ENCODE results near the gene SMPD3.

Gene SMPD3

DNA sequence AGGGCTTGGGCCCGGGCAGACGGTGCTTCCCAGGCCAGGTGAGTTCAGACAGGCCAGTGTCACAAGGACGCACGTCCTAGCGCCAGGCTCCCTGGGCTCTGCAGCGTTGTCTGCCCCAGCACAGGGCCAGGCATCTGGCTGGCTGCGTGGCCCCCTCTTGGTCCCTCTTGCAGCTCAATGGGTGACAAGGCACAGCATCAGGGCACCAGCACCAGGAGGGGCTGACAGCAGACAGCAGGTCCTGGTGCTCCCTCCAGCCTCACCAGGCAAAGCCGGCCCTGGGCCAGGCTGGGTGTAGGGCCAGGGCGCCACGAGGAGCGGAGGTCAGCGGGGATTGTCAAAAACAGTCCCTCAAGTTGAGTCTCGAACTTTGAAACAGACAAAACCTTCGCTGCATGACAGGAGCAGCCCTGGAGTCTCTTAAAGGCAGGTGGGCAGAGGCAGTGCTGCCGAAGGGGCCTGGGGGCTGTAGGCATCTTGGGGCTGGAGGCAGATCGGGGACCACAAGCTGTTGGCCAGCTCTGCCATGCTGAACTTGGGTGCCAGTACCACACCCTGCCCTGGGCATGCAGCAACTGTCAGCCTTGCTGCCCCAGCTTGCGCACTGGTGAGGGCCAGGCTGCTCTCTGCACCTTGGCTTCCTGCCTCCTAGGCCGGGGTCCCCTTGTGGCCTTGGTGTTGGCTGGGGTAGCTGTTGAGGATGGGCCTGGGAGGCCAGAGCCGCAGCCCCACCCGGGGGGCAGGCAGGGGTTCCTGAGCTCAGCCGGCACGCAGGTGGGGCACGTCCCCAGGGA, 88.7 kb downstream of the SMPD3 start:
- Histone ChIP-seq H3K4me3 (replicated peaks; ENCODE audit: insufficient read depth, low read length) (no peak overlapping the region), H3K27me3 (ENCODE audit: insufficient read depth, poor library complexity, severe bottlenecking) (no peaks in the 10 kb centered on the region), H3K27ac (replicated peaks) (no peak overlapping the region)
- no peak for TF ChIP-seq POLR2AphosphoS5 (IDR thresholded peaks at IDR 0.05; ENCODE audit: low read depth)
- TF ChIP-seq, protein P1, sequence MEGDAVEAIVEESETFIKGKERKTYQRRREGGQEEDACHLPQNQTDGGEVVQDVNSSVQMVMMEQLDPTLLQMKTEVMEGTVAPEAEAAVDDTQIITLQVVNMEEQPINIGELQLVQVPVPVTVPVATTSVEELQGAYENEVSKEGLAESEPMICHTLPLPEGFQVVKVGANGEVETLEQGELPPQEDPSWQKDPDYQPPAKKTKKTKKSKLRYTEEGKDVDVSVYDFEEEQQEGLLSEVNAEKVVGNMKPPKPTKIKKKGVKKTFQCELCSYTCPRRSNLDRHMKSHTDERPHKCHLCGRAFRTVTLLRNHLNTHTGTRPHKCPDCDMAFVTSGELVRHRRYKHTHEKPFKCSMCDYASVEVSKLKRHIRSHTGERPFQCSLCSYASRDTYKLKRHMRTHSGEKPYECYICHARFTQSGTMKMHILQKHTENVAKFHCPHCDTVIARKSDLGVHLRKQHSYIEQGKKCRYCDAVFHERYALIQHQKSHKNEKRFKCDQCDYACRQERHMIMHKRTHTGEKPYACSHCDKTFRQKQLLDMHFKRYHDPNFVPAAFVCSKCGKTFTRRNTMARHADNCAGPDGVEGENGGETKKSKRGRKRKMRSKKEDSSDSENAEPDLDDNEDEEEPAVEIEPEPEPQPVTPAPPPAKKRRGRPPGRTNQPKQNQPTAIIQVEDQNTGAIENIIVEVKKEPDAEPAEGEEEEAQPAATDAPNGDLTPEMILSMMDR (IDR thresholded peaks at IDR 0.05; ENCODE audit: insufficient read depth, low read length), result no peak
- no peak for TF ChIP-seq GABPA (IDR thresholded peaks at IDR 0.05; ENCODE audit: low read depth)
- TF ChIP-seq, protein P2, sequence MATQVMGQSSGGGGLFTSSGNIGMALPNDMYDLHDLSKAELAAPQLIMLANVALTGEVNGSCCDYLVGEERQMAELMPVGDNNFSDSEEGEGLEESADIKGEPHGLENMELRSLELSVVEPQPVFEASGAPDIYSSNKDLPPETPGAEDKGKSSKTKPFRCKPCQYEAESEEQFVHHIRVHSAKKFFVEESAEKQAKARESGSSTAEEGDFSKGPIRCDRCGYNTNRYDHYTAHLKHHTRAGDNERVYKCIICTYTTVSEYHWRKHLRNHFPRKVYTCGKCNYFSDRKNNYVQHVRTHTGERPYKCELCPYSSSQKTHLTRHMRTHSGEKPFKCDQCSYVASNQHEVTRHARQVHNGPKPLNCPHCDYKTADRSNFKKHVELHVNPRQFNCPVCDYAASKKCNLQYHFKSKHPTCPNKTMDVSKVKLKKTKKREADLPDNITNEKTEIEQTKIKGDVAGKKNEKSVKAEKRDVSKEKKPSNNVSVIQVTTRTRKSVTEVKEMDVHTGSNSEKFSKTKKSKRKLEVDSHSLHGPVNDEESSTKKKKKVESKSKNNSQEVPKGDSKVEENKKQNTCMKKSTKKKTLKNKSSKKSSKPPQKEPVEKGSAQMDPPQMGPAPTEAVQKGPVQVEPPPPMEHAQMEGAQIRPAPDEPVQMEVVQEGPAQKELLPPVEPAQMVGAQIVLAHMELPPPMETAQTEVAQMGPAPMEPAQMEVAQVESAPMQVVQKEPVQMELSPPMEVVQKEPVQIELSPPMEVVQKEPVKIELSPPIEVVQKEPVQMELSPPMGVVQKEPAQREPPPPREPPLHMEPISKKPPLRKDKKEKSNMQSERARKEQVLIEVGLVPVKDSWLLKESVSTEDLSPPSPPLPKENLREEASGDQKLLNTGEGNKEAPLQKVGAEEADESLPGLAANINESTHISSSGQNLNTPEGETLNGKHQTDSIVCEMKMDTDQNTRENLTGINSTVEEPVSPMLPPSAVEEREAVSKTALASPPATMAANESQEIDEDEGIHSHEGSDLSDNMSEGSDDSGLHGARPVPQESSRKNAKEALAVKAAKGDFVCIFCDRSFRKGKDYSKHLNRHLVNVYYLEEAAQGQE (IDR thresholded peaks at IDR 0.05; ENCODE audit: insufficient replicate concordance, low read depth), result no peak
- no peak for TF ChIP-seq SPI1 (IDR thresholded peaks at IDR 0.05; ENCODE audit: borderline replicate concordance, low read depth)
- no peak for DNase-seq (ENCODE audit: low read depth in 1 of 2, low spot score in 1 of 2)

DNA sequence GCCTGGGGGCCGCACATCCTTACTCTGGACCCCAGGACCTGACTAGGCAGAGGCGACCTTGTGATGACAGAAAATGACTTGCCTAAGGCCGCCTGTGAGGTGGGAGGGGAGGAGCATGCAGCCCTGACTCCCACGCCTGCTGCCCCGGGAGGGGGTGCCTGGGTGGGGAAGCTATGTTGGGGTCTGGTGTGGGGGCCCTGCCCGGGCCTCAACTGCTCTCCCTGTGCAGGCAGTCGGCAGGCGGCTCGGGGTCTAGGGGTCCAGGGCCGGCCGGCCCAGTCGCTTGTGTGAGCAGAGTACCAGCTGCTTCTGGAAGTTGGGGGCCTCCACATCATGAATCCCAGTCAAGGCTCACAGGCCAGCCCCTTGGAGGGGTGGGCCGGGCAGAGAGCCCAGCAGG, 89.4 kb downstream of the SMPD3 start:
- Histone ChIP-seq H3K4me3 (replicated peaks; ENCODE audit: insufficient read depth, low read length) (no peak overlapping the region), H3K27ac (replicated peaks) (no peak overlapping the region), H3K27me3 (ENCODE audit: insufficient read depth, poor library complexity, severe bottlenecking) (no peaks in the 10 kb centered on the region)
- DNase-seq (ENCODE audit: low read depth in 1 of 2, low spot score in 1 of 2), result no peak
- TF ChIP-seq GABPA (IDR thresholded peaks at IDR 0.05; ENCODE audit: low read depth) (no peak), POLR2AphosphoS5 (IDR thresholded peaks at IDR 0.05; ENCODE audit: low read depth) (no peak; the same call in 1 of the 2 replicates)
- TF ChIP-seq, protein P2 (IDR thresholded peaks at IDR 0.05; ENCODE audit: insufficient replicate concordance, low read depth), result no peak

DNA sequence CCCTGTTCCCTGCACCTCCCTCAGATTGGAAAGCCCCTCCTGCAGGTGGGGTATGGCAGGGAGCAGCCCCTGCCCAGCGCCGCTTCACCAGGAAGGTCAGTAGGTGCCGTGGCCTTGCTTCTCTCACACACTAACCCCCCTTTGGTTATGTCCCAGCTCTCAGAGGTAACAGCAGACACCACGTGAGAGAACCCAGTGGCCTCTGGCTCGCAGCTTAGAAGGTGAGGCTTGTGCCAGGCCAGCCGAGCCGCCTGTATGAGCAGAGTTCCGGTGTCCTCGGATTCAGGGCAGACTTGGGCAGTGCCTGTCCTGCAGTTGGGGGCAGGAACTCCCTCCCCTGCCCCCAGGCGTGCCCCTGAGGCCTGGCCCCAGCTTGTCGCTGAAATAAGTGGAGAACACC, 90.4 kb downstream of the SMPD3 start:
- TF ChIP-seq GABPA (IDR thresholded peaks at IDR 0.05; ENCODE audit: low read depth) (no peak), POLR2AphosphoS5 (IDR thresholded peaks at IDR 0.05; ENCODE audit: low read depth) (no peak), SPI1 (IDR thresholded peaks at IDR 0.05; ENCODE audit: borderline replicate concordance, low read depth) (no peak)
- TF ChIP-seq, protein P1 (IDR thresholded peaks at IDR 0.05; ENCODE audit: insufficient read depth, low read length), result no peak
- TF ChIP-seq, protein P2 (IDR thresholded peaks at IDR 0.05; ENCODE audit: insufficient replicate concordance, low read depth), result no peak
- Histone ChIP-seq H3K27me3 (ENCODE audit: insufficient read depth, poor library complexity, severe bottlenecking) (no peaks in the 10 kb centered on the region), H3K27ac (replicated peaks) (no peak overlapping the region), H3K4me3 (replicated peaks; ENCODE audit: insufficient read depth, low read length) (no peak overlapping the region)
- DNase-seq (ENCODE audit: low read depth in 1 of 2, low spot score in 1 of 2), result no peak

Measured in HL-60 (cell line).